ENCODE measurements around the gene VPS11.
"Not testable (repeated sequence)": the region's sequence is repeated elsewhere in the genome, so short reads cannot be mapped to it uniquely, and the experiment has no call there.

Gene VPS11

GRCh38 chr11:119067371-119068222, at the start of gene VPS11:
Gene VPS11 (plus strand): TSS chr11:119067818. CDS start chr11:119067824, 6 bp downstream.
- DNase-seq = peak; percentile 91 to 94

GRCh38 chr11:119018074-119018938, 49.3 kb upstream of the VPS11 start, which contains the start of the genes RPS25 and TRAPPC4:
Gene RPS25 (minus strand): TSS chr11:119018343. CDS start chr11:119018284, 59 bp downstream.
Gene TRAPPC4 (plus strand): TSS chr11:119018766. CDS start chr11:119018796, 30 bp downstream.
- DNase-seq = peak; percentile 96 to 98

GRCh38 chr11:119019996-119020395, 47.6 kb upstream of the VPS11 start:
- DNase-seq = no peak

GRCh38 chr11:119021631-119022030, 46.0 kb upstream of the VPS11 start:
- DNase-seq = no peak

GRCh38 chr11:119023741-119024140, 43.9 kb upstream of the VPS11 start:
- DNase-seq = no peak

GRCh38 chr11:119024430-119025098, 43.1 kb upstream of the VPS11 start:
- DNase-seq = no peak

GRCh38 chr11:119025099-119025473, 42.5 kb upstream of the VPS11 start:
- DNase-seq = no peak

- no peak for DNase-seq
Measured at GRCh38 chr11:119025541-119025940, 42.1 kb upstream of the VPS11 start.

- DNase-seq = no peak
Measured at GRCh38 chr11:119025978-119026766, 41.4 kb upstream of the VPS11 start.

- no peak for DNase-seq
Measured at GRCh38 chr11:119026970-119027369, 40.6 kb upstream of the VPS11 start.

- no peak for DNase-seq
Measured at GRCh38 chr11:119027561-119028345, 39.9 kb upstream of the VPS11 start.

GRCh38 chr11:119028346-119029068, 39.1 kb upstream of the VPS11 start:
- no peak for DNase-seq

- DNase-seq = no peak
Measured at GRCh38 chr11:119029069-119029339, 38.6 kb upstream of the VPS11 start.

GRCh38 chr11:119029340-119030028, 38.1 kb upstream of the VPS11 start:
- DNase-seq = peak; percentile 1 to 20

- no peak for DNase-seq
Measured at GRCh38 chr11:119030029-119030328, 37.6 kb upstream of the VPS11 start.

- peak; percentile 99 for DNase-seq
Measured at GRCh38 chr11:119030329-119031047, 37.1 kb upstream of the VPS11 start, which contains the start of gene SLC37A4. Gene SLC37A4 (minus strand): TSS chr11:119030877.

- DNase-seq = no peak
Measured at GRCh38 chr11:119031912-119032280, 35.7 kb upstream of the VPS11 start.

GRCh38 chr11:119033421-119033820, 34.2 kb upstream of the VPS11 start:
- not testable (repeated sequence) for DNase-seq

- DNase-seq = no peak
Measured at GRCh38 chr11:119034813-119035212, 32.8 kb upstream of the VPS11 start.

- no peak for DNase-seq
Measured at GRCh38 chr11:119038884-119039283, 28.7 kb upstream of the VPS11 start.

Data from NCI-H2081 (cell line).